ENCODE results near the gene TSTD1. TPM values are rescaled to one million over a fixed set of nuclear protein-coding genes. Genes with fewer than 3 reads are reported as not detected.

TSTD1 gene
- total and polyA plus RNA-seq, 5 experiments from 2014 or later = 100 to 508 (median 342) TPM

- no peaks in the 10 kb centered on the region for H3K9me3 Mint-ChIP-seq
- peak overlapping the region; percentile 97 to 100 (median 99) for H3K27ac Mint-ChIP-seq
- peak overlapping the region; percentile 65 to 100 (median 95) for H3K4me3 Mint-ChIP-seq
- POLR2A ChIA-PET = interaction anchor here (0.6 to 15.7 kb wide), 21 partner anchors 8 to 250 kb away, joined by 3 to 429 read pairs (median 9); partner anchors contain the start of genes ARHGAP30, DEDD, F11R and KLHDC9
- H3K27me3 Mint-ChIP-seq = no peaks in the 10 kb centered on the region
- DNase-seq (no peak), ATAC-seq (no peak)
- peaks cover 30 to 67% (median 51%) of the 10 kb centered on the region in 4 donors for H3K4me1 Mint-ChIP-seq
- H3K36me3 Mint-ChIP-seq = peaks cover 4 to 68% (median 16%) of the 10 kb centered on the region in 3 donors
Observed at GRCh38 chr1:161046605-161047228, 8.0 kb upstream of the TSTD1 start.

GRCh38 chr1:161045736-161046604 lies 7.2 kb upstream of the TSTD1 start, which contains the start of gene USF1:
Gene USF1, minus strand, starts transcription at chr1:161045977. Its CDS starts 2,702 bp downstream, at chr1:161043275.
- POLR2A ChIA-PET = interaction anchor here (0.6 to 15.7 kb wide), 30 partner anchors 8 to 343 kb away, joined by 3 to 429 read pairs (median 6); partner anchors contain the start of genes ARHGAP30, DEDD, F11R and KLHDC9
- H3K4me3 Mint-ChIP-seq = peak within 1 kb of the TSS; percentile 91 to 100 (median 96)
- H3K9me3 Mint-ChIP-seq = no peaks in the 10 kb centered on the region
- DNase-seq = peak; percentile 78 to 96 (median 93)
- H3K27ac Mint-ChIP-seq = peak within 1 kb of the TSS; percentile 97 to 100 (median 99)
- H3K36me3 Mint-ChIP-seq = peaks cover 4 to 68% (median 19%) of the 10 kb centered on the region in 3 donors
- H3K27me3 Mint-ChIP-seq = no peaks in the 10 kb centered on the region
- peaks cover 33 to 74% (median 56%) of the 10 kb centered on the region in 4 donors for H3K4me1 Mint-ChIP-seq
- peak; percentile 70 to 81 for ATAC-seq

GRCh38 chr1:161044908-161045735 lies 6.4 kb upstream of the TSTD1 start:
- POLR2A ChIA-PET = interaction anchor here (0.6 to 15.7 kb wide), 27 partner anchors 7 to 344 kb away, joined by 3 to 429 read pairs (median 7); partner anchors contain the start of genes ARHGAP30, DEDD, F11R and KLHDC9
- H3K4me1 Mint-ChIP-seq = peaks cover 33 to 77% (median 56%) of the 10 kb centered on the region in 4 donors
- H3K4me3 Mint-ChIP-seq = peak overlapping the region; percentile 91 to 100 (median 96)
- no peaks in the 10 kb centered on the region for H3K9me3 Mint-ChIP-seq
- peaks cover 4 to 67% (median 21%) of the 10 kb centered on the region in 3 donors for H3K36me3 Mint-ChIP-seq
- H3K27ac Mint-ChIP-seq = peak overlapping the region; percentile 97 to 100 (median 99)
- no peaks in the 10 kb centered on the region for H3K27me3 Mint-ChIP-seq
- DNase-seq (peak; percentile 44 to 87 (median 65)), ATAC-seq (peak; percentile 54 to 65)

GRCh38 chr1:161044535-161044907 lies 5.8 kb upstream of the TSTD1 start:
- peak in 2 of 10 donors; percentile 43 to 67 for DNase-seq

GRCh38 chr1:161039546-161039945 lies 782 bp upstream of the TSTD1 start:
- ATAC-seq = no peak
- POLR2A ChIA-PET = interaction anchor here (0.6 to 15.7 kb wide), 19 partner anchors 7 to 687 kb away, joined by 3 to 429 read pairs (median 4); partner anchors contain the start of genes ARHGAP30, DEDD, F11R and KLHDC9
- Mint-ChIP-seq H3K36me3 (peaks cover 4 to 50% (median 18%) of the 10 kb centered on the region in 3 donors), H3K27ac (peak overlapping the region; percentile 61 to 98 (median 93)), H3K4me3 (peak overlapping the region; percentile 61 to 97 (median 79)), H3K9me3 (no peaks in the 10 kb centered on the region), H3K27me3 (no peaks in the 10 kb centered on the region), H3K4me1 (peaks cover 23 to 79% (median 54%) of the 10 kb centered on the region in 4 donors)
- DNase-seq = no peak

More at GRCh38 chr1:161044535-161044907, 5.8 kb upstream of the TSTD1 start:
- POLR2A ChIA-PET = interaction anchor here (2.3 to 15.7 kb wide), 7 partner anchors 24 to 88 kb away, joined by 7 to 429 read pairs (median 37); partner anchors contain the start of genes ARHGAP30, DEDD, F11R and KLHDC9
- peaks cover 36 to 79% (median 57%) of the 10 kb centered on the region in 4 donors for H3K4me1 Mint-ChIP-seq
- peak; percentile 27 to 28 for ATAC-seq
- peak overlapping the region; percentile 91 to 100 (median 96) for H3K4me3 Mint-ChIP-seq
- no peaks in the 10 kb centered on the region for H3K27me3 Mint-ChIP-seq
- peak overlapping the region; percentile 97 to 100 (median 98) for H3K27ac Mint-ChIP-seq
- peaks cover 4 to 67% (median 21%) of the 10 kb centered on the region in 3 donors for H3K36me3 Mint-ChIP-seq
- no peaks in the 10 kb centered on the region for H3K9me3 Mint-ChIP-seq

- H3K27ac Mint-ChIP-seq = peak overlapping the region; percentile 87 to 98 (median 96)
- POLR2A ChIA-PET = interaction anchor here (0.6 to 15.7 kb wide), 22 partner anchors 8 to 688 kb away, joined by 3 to 429 read pairs (median 4); partner anchors contain the start of genes ARHGAP30, DEDD, F11R and KLHDC9
- ATAC-seq (peak; percentile 2 to 20), DNase-seq (no peak)
- H3K27me3 Mint-ChIP-seq = no peaks in the 10 kb centered on the region
- peaks cover 19 to 75% (median 50%) of the 10 kb centered on the region in 4 donors for H3K4me1 Mint-ChIP-seq
- peak overlapping the region; percentile 89 to 97 (median 94) for H3K4me3 Mint-ChIP-seq
- no peaks in the 10 kb centered on the region for H3K9me3 Mint-ChIP-seq
- peaks cover 4 to 47% (median 18%) of the 10 kb centered on the region in 3 donors for H3K36me3 Mint-ChIP-seq
Observed at GRCh38 chr1:161039154-161039545, 386 bp upstream of the TSTD1 start.

GRCh38 chr1:161037661-161038522 lies 872 bp downstream of the TSTD1 start:
- peaks cover 21 to 67% (median 46%) of the 10 kb centered on the region in 4 donors for H3K4me1 Mint-ChIP-seq
- H3K9me3 Mint-ChIP-seq = no peaks in the 10 kb centered on the region
- peaks cover 3 to 42% (median 17%) of the 10 kb centered on the region in 3 donors for H3K36me3 Mint-ChIP-seq
- no peak for ATAC-seq
- no peaks in the 10 kb centered on the region for H3K27me3 Mint-ChIP-seq
- H3K27ac Mint-ChIP-seq = peak overlapping the region; percentile 77 to 98 (median 96)
- peak overlapping the region; percentile 89 to 97 (median 94) for H3K4me3 Mint-ChIP-seq
- no peak for DNase-seq
- POLR2A ChIA-PET = interaction anchor here (0.6 to 15.7 kb wide), 12 partner anchors 9 to 316 kb away, joined by 3 to 429 read pairs (median 12); partner anchors contain the start of genes ARHGAP30, F11R, KLHDC9 and NIT1

GRCh38 chr1:161033751-161034150 lies 5.0 kb downstream of the TSTD1 start:
- H3K4me1 Mint-ChIP-seq = peaks cover 11 to 48% (median 31%) of the 10 kb centered on the region in 4 donors
- POLR2A ChIA-PET = interaction anchor here (0.7 to 2.5 kb wide), 3 partner anchors 13 to 67 kb away, joined by 6 to 8 read pairs (median 8); partner anchors contain the start of gene F11R
- H3K27me3 Mint-ChIP-seq = no peaks in the 10 kb centered on the region
- no peak for DNase-seq
- H3K4me3 Mint-ChIP-seq = no peak overlapping the region
- H3K9me3 Mint-ChIP-seq = no peaks in the 10 kb centered on the region
- H3K36me3 Mint-ChIP-seq = peaks cover 0 to 10% (median 2%) of the 10 kb centered on the region in 3 donors
- H3K27ac Mint-ChIP-seq = no peak overlapping the region
- no peak for ATAC-seq

GRCh38 chr1:161032409-161032808 lies 6.4 kb downstream of the TSTD1 start:
- DNase-seq (no peak), ATAC-seq (no peak)
- H3K27me3 Mint-ChIP-seq = no peaks in the 10 kb centered on the region
- POLR2A ChIA-PET = interaction anchor here (0.6 to 2.5 kb wide), 3 partner anchors 12 to 42 kb away, joined by 3 to 8 read pairs (median 5); partner anchors contain the start of genes F11R and USF1
- H3K27ac Mint-ChIP-seq = peak overlapping the region in 3 of 10 donors; percentile 3 to 63 (median 44)
- H3K4me3 Mint-ChIP-seq = no peak overlapping the region
- H3K36me3 Mint-ChIP-seq = peaks cover 0 to 10% (median 2%) of the 10 kb centered on the region in 3 donors
- peaks cover 7 to 38% (median 21%) of the 10 kb centered on the region in 4 donors for H3K4me1 Mint-ChIP-seq
- no peaks in the 10 kb centered on the region for H3K9me3 Mint-ChIP-seq

- H3K9me3 Mint-ChIP-seq = peaks cover 0 to 4% (median 0%) of the 10 kb centered on the region in 9 donors
- DNase-seq (no peak), ATAC-seq (no peak)
- H3K4me1 Mint-ChIP-seq = peaks cover 9 to 37% (median 16%) of the 10 kb centered on the region in 4 donors
- H3K27ac Mint-ChIP-seq = peak overlapping the region in 1 of 10 donors; percentile 10
- H3K27me3 Mint-ChIP-seq = no peaks in the 10 kb centered on the region
- peaks cover 0 to 10% (median 2%) of the 10 kb centered on the region in 3 donors for H3K36me3 Mint-ChIP-seq
- POLR2A ChIA-PET = interaction anchor here (0.6 to 2.5 kb wide), 3 partner anchors 11 to 41 kb away, joined by 3 to 8 read pairs (median 5); partner anchors contain the start of genes F11R and USF1
- H3K4me3 Mint-ChIP-seq = no peak overlapping the region
Observed at GRCh38 chr1:161031874-161032273, 6.9 kb downstream of the TSTD1 start.

All from naive thymus-derived CD8-positive, alpha-beta T cell (primary cell).